Smooth muscle cell (in vitro differentiated cells): ENCODE results near the gene NCOR1. TPM values are rescaled to one million over a fixed set of nuclear protein-coding genes. Genes with fewer than 3 reads are reported as not detected.

Experiments used
- DNase-seq: peaks from one replicate; lab custom pipeline; 2025; ENCODE audit not compliant: unreplicated experiment; lab: John Stamatoyannopoulos, UW
- H2AFZ ChIP-seq: fragments of 200-600 bp; sonication (generic); 2 replicates; pipeline ENCODE4 v1.6.0; 2016; ENCODE audit warnings: antibody characterized with exemption, low read depth, mild to moderate bottlenecking
- H3F3A ChIP-seq: fragments of 200-600 bp; sonication (generic); 2 replicates; pipeline ENCODE4 v1.6.0; 2017; ENCODE audit warnings: antibody characterized with exemption, low read depth
- H3K27ac ChIP-seq: fragments of 200-600 bp; sonication (generic); 2 replicates; pipeline ENCODE4 v1.5.1; 2016; ENCODE audit warnings: low read depth, mild to moderate bottlenecking
- H3K27me3 ChIP-seq: fragments of 200-600 bp; sonication (generic); 2 replicates; pipeline ENCODE4 v1.6.1; 2016; ENCODE audit warnings: low read depth, mild to moderate bottlenecking
- H3K36me3 ChIP-seq: fragments of 200-600 bp; sonication (generic); 2 replicates; pipeline ENCODE4 v1.5.1; 2016; ENCODE audit warnings: low read depth
- H3K4me1 ChIP-seq: fragments of 200-600 bp; sonication (generic); 2 replicates; pipeline ENCODE4 v1.5.1; 2016; ENCODE audit warnings: low read depth
- H3K4me2 ChIP-seq: fragments of 200-600 bp; sonication (generic); 2 replicates; pipeline ENCODE4 v1.6.0; 2016; ENCODE audit warnings: mild to moderate bottlenecking
- H3K4me3 ChIP-seq: fragments of 200-600 bp; sonication (generic); 2 replicates; pipeline ENCODE4 v1.5.1; 2016; ENCODE audit warnings: mild to moderate bottlenecking
- H3K79me2 ChIP-seq: fragments of 200-600 bp; sonication (generic); 2 replicates; pipeline ENCODE4 v1.6.0; 2016; ENCODE audit warnings: low read depth, mild to moderate bottlenecking
- H3K9ac ChIP-seq: fragments of 200-600 bp; sonication (generic); 2 replicates; pipeline ENCODE4 v1.6.0; 2016; ENCODE audit warnings: low read depth
- H3K9me3 ChIP-seq: fragments of 200-600 bp; sonication (generic); replicated peaks from 2 replicates; pipeline ENCODE4 v1.5.1; 2016; ENCODE audit warnings: low read depth
- H4K20me1 ChIP-seq: fragments of 200-600 bp; sonication (generic); 2 replicates; pipeline ENCODE4 v1.6.0; 2016; ENCODE audit warnings: low read depth
- WGBS: methylation state at CpG from one replicate; pipeline ENCODE4 v1.1.7; 2016; ENCODE audit warnings: low lambda C conversion rate; 5-methylcytosine and 5-hydroxymethylcytosine counted together
- polyA plus RNA-seq: library from polyadenylated mRNA; unstranded; fragments of >200 nt; fragmentation: Nextera tagmentation; extraction: Ambion mirVana; gene quantifications from 2 replicates; pipeline ENCODE4 v1.2.1, GENCODE V29; 2016
- total RNA-seq: library from RNA; depleted of rRNA; stranded (reverse); fragments of >200 nt; gene quantifications from 2 replicates; pipeline ENCODE4 v1.2.3, GENCODE V29; 2014
- TF ChIP-seq, protein P1 (sequence below): fragments of 200-600 bp; sonication (generic); IDR thresholded peaks from 2 replicates; pipeline ENCODE4 v1.5.1; 2017; ENCODE audit warnings: borderline replicate concordance, mild to moderate bottlenecking, antibody characterized with exemption; ENCODE audit not compliant: insufficient read depth, poor library complexity, severe bottlenecking

Gene NCOR1
- total and polyA plus RNA-seq, 2 experiments from 2014 or later: 79.1 to 119 TPM

DNA sequence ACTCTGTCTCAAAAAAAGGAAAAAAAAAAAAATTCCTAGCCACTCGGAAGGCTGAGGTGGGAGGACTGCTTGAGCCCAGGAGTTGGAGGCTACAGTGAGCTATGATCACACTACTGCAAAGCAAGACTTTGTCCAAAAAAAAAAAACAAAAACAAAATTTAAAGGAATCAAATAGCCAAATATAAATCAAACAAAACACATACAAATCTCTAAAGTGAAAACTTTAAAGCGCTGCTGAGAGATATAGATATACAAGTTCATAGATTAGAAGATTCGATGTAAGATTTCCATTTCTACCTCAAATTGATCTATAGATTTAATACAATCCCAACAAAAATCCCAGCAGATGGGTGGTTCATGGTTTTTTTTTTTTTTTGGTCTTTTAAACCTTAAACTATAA, 132.1 kb downstream of the NCOR1 start:
- TF ChIP-seq, protein P1, sequence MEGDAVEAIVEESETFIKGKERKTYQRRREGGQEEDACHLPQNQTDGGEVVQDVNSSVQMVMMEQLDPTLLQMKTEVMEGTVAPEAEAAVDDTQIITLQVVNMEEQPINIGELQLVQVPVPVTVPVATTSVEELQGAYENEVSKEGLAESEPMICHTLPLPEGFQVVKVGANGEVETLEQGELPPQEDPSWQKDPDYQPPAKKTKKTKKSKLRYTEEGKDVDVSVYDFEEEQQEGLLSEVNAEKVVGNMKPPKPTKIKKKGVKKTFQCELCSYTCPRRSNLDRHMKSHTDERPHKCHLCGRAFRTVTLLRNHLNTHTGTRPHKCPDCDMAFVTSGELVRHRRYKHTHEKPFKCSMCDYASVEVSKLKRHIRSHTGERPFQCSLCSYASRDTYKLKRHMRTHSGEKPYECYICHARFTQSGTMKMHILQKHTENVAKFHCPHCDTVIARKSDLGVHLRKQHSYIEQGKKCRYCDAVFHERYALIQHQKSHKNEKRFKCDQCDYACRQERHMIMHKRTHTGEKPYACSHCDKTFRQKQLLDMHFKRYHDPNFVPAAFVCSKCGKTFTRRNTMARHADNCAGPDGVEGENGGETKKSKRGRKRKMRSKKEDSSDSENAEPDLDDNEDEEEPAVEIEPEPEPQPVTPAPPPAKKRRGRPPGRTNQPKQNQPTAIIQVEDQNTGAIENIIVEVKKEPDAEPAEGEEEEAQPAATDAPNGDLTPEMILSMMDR: no peak
- H3K79me2 ChIP-seq: peaks cover 21% of the 10 kb centered on the region
- no peak for DNase-seq
- 100% methylated on average over 3 of the region's 3 CpGs for WGBS
- H3K4me2 ChIP-seq: no peak overlapping the region
- H3K36me3 ChIP-seq: peaks cover 11% of the 10 kb centered on the region
- no peak overlapping the region for H2AFZ ChIP-seq
- H3K27me3 ChIP-seq: no peaks in the 10 kb centered on the region
- no peaks in the 10 kb centered on the region for H3K9me3 ChIP-seq
- peaks cover 4% of the 10 kb centered on the region for H3F3A ChIP-seq
- H3K4me1 ChIP-seq: no peaks in the 10 kb centered on the region
- peaks cover 8% of the 10 kb centered on the region for H4K20me1 ChIP-seq
- no peak overlapping the region for H3K27ac ChIP-seq
- H3K9ac ChIP-seq: no peak overlapping the region
- H3K4me3 ChIP-seq: no peak overlapping the region

DNA sequence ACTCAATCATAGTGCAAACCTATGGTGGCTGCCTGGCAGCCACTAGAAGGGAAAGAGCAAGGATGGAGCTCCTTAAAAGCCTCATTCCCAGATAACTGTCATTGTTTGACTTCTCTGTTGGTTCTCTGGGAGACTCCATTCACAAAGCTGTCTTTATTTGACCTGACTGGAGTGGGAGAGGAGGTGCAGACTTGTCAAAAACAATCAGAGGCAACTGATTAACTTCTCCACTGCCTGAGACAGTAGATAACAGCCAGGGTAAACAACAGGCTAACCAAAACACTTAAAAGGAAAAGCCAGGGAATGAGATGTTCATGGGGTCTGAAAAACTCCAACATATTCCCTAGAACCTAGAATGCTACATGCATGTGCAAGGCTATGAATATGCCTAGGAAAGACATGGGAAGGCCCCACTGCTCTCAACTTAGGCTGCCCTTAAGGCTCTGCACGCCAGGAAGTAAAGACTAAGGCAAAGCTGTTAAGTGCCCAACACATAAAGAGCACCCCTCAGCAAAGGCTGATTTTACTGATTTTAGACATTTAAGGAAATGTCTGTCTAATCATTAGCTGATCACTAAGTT, 133.7 kb downstream of the NCOR1 start:
- H3K27me3 ChIP-seq: no peaks in the 10 kb centered on the region
- H3K9me3 ChIP-seq: no peaks in the 10 kb centered on the region
- H3K79me2 ChIP-seq: peaks cover 21% of the 10 kb centered on the region
- no peak overlapping the region for H3K4me2 ChIP-seq
- whole genome bisulfite sequencing: 96% methylated on average over 1 of the region's 1 CpG
- no peak overlapping the region for H3K9ac ChIP-seq
- H3K27ac ChIP-seq: no peak overlapping the region
- peaks cover 1% of the 10 kb centered on the region for H3F3A ChIP-seq
- H3K4me3 ChIP-seq: no peak overlapping the region
- no peak for DNase-seq
- H3K4me1 ChIP-seq: no peaks in the 10 kb centered on the region
- H4K20me1 ChIP-seq: peaks cover 12% of the 10 kb centered on the region
- H3K36me3 ChIP-seq: peaks cover 11% of the 10 kb centered on the region
- TF ChIP-seq, protein P1: no peak
- no peak overlapping the region for H2AFZ ChIP-seq

DNA sequence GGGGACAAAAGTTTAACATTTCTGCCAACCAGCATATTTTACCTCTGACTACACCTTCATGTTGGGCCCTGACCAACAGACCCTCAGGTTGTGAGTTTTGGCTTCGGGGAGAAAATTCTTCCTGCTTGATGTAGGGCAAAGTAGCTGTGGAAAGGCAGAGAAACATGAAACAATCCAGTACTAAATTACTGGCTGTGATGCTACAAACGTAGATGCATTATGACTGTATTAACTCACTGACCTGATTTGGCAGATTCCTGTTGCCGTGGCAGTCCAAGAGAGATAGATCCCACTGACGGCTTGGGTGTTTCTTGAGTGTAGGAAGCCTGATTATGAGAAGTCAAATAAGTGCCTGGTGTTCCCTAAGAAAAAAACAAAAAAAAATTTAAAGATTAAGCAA, 135.0 kb downstream of the NCOR1 start:
- Histone ChIP-seq H3K27ac (no peak overlapping the region), H3K4me3 (no peak overlapping the region), H3F3A (no peaks in the 10 kb centered on the region), H3K4me2 (no peak overlapping the region), H2AFZ (no peak overlapping the region), H3K79me2 (peaks cover 21% of the 10 kb centered on the region), H4K20me1 (peaks cover 14% of the 10 kb centered on the region), H3K9ac (no peak overlapping the region), H3K36me3 (peaks cover 19% of the 10 kb centered on the region), H3K4me1 (no peaks in the 10 kb centered on the region), H3K9me3 (no peaks in the 10 kb centered on the region), H3K27me3 (no peaks in the 10 kb centered on the region)
- TF ChIP-seq, protein P1: no peak
- WGBS: 99% methylated on average over 4 of the region's 4 CpGs
- DNase-seq: no peak

DNA sequence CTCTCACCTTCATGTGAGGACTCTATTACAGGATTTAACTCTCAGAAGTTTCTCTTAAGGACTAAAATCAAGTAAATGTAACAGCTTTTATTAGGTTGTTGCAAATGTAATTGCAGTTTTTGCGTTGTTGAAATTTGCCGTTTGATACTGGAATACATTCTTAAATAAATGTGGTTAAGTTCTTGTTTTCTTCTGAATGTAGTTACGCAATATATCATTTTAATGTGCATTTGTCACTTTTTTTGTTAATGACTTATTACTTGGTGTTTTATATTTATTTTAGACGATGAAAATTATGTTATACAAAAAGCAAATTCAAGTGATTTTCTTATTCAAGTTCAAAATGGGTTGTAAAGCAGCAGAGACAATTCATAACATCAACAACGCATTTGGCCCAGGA, 139.4 kb downstream of the NCOR1 start:
- Histone ChIP-seq H2AFZ (no peak overlapping the region), H4K20me1 (peaks cover 10% of the 10 kb centered on the region), H3K4me2 (no peak overlapping the region), H3K9ac (no peak overlapping the region), H3K4me3 (no peak overlapping the region), H3K27me3 (no peaks in the 10 kb centered on the region), H3K9me3 (no peaks in the 10 kb centered on the region), H3F3A (no peaks in the 10 kb centered on the region), H3K4me1 (no peaks in the 10 kb centered on the region), H3K27ac (no peak overlapping the region), H3K79me2 (no peaks in the 10 kb centered on the region), H3K36me3 (peaks cover 34% of the 10 kb centered on the region)
- TF ChIP-seq, protein P1: no peak
- no peak for DNase-seq
- WGBS: 95% methylated on average over 5 of the region's 5 CpGs
